SIG-M5 treated with dmso at 0.1 percent for 504 hours (cell line): Measurements from ENCODE around the gene NUBP2.
"Not testable (repeated sequence)": the region's sequence is repeated elsewhere in the genome, so short reads cannot be mapped to it uniquely, and the experiment has no call there.

Source experiments
- DNase-seq: peaks from one replicate; lab custom pipeline; 2025; ENCODE audit not compliant: unreplicated experiment; lab: John Stamatoyannopoulos, UW

The NUBP2 gene

DNA sequence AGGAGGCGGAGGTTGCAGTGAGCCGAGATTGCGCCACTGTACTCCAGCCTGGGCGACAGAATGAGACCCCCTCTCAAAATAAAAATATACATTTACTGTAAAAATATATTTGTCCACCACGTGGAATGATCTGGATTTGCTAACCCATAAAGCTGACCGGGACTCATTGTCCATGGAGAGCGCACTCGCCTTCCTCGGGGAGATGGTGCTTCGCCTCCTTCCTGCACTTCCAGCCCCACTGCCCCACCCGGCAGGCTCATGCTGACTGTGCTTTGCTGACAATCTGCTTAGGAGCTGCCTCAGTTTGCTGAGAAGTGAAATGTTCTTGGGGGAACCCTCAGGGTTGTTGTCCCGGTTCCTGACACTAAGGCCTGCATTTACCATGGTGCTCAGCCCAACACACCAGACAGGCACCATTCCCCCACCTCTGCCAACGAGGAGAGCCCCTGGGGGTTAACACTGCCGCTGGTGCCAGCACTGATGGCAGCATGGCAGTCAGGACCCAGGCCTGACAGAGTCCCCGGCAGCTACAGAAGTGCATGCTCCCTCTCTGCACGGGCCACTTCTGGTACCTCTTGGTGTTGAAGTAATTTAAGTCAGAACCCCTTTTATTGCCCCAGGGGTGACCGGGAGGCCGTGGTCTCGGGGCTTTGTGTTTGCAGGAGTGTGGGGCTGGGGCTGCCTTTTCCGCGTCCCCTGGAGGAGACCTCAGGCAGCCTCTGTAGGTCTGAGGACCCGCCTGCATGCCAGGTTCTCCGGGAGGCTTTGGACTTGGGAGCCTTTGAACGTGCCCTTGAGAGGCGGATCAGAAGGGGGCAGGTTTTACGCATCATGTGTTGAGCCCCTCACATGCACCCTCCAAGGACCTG is 2.5 kb downstream of the NUBP2 start:
- no peak for DNase-seq

DNA sequence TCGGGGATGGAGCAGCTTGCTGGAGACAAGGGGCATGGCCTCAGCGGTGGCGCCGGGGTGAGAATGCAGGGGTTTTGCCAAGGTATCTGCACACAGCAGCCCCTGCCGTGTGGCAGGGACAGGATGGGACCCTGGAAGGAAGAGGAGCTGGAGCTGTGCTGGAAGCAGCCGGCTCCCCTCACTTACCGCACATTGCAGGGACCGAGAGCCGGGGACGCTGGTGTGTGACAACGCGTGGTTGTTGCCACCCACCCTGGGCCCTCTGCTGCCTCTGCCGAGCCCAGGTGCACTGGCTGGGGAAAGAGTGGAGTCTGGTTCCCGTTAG is 3.0 kb downstream of the NUBP2 start:
- no peak for DNase-seq

DNA sequence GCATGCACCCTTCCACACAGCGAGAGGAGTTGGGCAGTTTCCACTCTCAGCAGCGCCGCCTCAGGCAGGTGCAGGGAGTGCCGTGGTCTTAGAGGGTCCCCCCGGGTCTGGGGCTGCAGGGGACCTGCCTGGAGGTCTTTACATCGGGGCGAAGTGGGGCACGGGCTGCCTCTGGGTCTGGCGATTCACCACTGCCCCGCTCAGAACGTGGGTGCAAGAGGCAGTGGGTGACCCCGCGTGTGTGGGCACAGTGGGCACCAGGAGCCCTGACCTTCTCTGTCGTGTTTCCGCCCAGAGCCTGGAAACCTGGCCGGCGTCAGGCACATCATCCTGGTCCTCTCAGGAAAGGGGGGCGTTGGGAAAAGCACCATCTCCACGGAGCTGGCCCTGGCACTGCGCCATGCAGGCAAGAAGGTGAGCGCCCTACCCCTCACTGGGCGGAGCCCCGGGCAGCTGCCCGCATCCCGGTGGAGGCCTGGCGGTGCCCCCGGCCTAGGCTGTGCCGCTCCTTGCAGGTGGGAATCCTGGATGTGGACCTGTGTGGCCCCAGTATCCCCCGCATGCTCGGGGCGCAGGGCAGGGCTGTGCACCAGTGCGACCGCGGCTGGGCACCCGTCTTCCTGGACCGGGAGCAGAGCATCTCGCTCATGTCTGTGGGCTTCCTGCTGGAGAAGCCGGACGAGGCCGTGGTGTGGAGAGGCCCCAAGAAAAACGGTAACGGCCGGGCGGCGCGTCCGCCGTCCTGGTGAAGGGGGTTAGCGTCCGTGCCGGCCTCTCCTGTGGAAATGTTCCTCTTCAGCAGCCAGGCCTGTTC is 3.7 kb downstream of the NUBP2 start:
- DNase-seq = no peak

DNA sequence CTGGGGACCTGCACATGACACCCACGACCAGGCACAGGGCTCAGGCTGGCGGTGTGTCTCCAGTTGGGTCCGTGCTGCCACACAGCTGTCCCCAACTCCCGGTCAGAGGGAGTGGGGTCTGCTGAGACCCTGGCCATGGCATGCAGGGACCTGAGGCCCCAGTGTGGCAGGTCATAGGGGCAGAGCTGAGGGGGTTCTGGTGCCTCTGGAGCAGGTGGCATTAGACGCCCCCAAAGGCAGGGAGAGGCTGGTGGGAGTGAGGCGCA is 4.2 kb downstream of the NUBP2 start:
- DNase-seq = no peak

DNA sequence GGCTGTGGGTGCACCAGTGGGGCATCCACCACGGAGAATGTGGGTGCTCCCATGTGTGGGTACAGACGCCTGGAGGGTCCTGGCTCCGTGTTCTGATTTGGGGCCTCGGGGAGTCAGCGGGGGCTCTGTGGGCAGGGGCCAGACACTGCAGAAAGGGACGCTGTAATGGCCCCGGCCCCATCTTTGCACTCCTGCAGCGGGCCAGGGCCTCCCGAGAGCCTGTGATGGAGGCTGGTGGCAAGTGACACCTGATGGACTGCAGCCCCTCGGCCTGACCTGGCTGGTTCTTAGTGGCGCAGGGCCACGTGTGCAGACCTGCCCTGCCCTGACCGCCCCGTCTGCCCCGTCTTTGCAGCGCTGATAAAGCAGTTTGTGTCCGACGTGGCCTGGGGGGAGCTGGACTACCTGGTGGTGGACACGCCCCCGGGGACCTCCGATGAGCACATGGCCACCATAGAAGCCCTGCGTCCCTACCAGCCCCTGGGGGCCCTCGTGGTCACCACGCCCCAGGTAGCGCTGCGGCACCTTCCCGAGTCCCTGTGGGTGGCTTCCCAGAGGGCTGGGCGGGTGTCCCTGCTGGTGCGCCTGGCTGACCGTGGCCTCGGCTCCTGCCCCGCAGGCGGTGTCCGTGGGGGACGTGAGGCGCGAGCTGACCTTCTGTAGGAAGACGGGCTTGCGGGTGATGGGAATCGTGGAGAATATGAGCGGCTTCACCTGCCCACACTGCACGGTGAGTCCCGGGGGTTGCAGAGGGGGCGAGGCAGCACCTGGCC is 4.7 kb downstream of the NUBP2 start:
- DNase-seq = no peak

DNA sequence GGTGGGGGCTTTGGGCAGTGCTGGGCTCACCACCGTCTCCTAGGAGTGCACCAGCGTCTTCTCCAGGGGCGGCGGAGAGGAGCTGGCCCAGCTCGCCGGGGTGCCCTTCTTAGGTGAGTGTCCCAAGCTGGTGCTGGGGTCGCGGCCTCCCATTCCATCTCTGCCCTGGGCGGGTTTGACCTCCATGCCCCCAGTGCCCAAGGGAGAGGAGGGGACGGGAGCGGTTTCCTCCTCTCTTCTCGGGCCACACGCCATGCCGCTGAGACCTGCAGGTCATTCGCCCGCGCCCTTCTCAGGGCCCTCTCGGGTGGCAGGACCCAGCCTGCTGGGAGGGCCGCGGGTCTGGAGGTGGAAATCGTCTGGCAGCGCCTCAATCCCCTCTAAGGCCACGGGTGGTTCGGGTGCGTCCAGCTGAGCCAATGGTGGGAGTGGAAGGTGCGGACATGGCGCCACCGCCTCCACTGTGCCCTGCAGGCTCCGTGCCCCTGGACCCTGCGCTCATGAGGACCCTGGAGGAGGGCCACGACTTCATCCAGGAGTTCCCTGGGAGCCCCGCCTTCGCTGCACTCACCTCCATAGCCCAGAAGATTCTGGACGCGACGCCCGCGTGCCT is 5.4 kb downstream of the NUBP2 start:
- no peak for DNase-seq

DNA sequence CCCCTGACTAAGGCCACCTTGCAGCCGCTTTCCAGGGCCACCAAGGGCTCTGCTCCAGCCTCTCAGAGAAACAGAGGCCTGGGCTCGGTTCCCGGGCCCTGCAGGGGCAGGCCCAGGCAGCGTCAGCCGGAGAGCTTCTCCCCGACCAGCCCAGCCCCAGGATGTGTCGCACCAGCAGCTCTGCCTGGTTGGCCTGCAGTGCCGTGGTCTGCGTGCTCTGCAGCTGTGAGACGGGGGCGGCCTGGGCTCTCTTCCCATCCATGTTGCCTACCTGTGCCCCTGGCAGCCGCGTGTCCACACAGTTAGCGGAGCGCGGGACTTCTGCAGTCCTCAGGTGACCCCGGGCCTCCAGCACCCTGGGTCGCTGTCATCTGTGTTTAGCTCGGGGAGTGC is 5.9 kb downstream of the NUBP2 start:
- DNase-seq = no peak

DNA sequence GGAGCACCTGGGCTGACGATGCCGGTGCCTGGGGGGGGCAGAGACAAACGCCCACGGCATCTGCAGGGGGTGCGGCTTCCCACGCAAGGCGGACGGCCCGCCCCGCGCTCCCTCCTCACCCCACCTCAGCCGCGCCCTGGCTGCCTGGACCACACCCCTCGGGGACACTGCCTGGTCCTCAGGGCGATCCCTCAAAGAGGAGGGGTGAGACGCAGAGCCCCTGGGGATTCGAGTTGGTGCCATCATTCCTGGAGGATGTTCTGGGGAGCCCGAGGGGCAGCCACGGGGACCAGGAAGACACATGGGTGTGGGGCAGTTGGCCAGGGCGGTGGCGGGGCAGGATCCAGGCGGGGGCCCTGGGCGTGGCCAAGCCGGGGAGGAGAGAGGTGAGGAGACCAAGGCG is 6.9 kb downstream of the NUBP2 start:
- no peak for DNase-seq

DNA sequence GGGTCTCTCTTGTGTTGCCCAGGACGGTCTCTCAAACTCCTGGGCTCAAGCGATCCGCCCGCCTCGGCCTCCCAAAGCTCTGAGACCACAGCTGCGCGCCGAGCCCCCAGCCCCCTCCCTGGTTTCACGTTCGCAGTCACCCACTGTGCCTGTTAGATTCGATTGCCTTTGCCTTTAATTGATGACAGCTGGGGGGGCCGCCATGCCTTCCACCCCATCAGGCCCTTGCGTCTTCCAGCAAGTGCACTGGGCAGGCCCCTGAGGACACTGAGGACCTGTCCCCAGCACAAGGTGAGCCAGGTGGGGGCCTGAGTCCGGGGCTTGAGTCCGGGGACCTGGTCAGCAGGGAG is 7.5 kb downstream of the NUBP2 start:
- no peak for DNase-seq

DNA sequence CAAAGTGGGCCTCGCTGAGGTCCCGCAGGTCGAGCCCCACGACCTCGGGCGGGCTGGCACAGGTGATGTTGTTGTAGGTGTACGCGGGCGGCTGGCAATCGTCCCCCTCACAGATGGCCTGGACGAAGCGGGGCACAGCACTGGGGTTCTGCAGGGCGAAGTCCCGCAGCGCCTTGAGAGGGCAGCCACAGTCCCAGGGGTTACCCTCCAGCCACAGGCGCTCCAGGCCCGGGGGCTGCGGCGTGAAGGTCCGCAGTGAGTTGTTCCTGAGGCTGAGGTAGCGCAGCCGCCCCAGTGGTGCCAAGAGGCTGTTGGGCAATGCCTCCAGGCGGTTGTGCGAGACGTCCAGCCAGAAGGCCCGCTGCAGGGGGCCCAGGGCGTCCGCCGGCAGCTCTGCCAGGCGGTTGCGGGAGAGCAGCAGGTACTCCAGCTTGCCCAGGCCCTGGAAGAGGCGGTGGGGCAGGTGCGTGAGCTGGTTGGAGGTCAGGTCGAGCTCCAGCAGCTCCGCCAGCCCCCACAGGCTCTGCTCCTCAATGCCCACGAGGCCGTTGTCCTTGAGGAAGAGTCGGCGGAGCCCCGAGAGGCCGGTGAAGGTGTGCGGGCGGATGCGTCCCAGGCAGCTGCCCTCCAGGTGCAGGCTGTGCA is 8.0 kb downstream of the NUBP2 start:
- DNase-seq = no peak

DNA sequence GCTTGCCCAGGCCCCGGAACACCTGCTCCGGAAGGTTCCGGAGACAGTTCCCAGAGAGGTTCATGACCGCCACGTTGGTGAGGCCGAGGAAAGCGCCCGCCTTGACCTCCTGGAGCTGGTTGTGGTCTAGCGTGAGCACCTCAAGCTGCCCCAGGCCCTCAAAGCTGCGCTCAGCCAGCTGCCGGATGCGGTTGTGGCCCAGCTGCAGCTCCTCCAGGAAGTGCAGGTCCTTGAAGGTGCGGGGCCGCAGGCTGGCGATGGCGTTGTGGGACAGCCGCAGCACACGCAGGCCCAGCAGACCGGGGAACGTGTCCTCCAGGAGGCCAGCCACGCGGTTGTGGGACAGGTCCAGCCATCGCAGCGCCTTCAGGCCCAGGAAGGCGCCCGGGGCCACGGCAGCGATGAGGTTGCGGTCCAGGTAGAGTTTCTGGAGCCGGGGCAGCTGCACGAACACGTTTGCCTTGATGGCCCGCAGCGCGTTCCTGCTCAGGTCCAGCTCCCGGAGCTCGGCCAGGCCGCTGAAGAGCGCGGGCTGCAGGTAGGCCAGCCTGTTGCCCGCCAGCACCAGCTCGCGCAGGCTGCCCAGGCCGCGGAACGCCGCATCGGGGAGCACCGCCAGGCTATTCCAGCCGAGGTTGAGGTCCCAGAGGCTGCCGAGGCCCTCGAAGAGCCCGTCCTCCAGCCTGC is 8.6 kb downstream of the NUBP2 start:
- no peak for DNase-seq

DNA sequence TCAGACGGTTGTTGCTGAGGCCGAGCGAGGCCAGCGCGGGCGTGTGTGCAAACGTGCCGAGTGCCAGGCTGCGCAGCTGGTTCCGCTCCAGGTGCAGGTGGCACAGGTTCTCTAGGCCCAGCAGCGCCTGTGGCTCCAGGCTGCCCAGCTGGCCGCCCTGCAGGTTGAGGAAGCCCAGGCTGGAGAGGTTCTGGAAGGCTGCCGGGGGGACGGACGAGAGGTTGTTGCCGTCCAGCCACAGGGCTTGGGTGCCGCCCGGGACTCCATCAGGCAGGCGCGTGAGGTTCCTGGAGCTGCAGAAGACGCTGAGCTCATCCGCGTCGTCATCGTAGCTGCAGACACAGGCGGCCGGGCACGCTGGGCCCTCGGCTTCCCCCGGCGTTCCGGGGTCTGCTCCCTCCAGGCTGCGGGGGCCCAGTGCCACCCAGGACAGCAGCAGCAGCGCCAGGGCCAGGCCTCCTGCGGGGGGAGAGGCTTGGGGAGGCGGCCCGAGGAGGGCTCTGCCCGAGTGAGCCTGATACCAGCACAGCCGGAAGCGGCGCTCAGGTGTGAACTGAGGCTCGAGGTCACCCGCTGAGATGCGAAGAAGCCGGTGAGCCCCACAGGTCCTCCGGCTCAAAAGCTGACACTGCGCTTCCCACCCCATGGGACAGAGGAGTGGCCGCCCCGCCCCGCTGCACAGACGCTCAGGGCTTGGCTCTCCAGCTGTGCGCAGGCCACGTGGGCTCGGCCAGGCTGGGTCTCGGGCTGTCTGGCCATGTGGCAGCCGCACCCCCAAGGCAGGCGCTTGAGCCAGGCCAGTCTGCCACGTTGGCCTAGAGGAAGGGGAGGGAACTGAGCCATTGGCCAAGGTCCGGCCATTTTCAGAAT is 9.4 kb downstream of the NUBP2 start:
- no peak for DNase-seq

DNA sequence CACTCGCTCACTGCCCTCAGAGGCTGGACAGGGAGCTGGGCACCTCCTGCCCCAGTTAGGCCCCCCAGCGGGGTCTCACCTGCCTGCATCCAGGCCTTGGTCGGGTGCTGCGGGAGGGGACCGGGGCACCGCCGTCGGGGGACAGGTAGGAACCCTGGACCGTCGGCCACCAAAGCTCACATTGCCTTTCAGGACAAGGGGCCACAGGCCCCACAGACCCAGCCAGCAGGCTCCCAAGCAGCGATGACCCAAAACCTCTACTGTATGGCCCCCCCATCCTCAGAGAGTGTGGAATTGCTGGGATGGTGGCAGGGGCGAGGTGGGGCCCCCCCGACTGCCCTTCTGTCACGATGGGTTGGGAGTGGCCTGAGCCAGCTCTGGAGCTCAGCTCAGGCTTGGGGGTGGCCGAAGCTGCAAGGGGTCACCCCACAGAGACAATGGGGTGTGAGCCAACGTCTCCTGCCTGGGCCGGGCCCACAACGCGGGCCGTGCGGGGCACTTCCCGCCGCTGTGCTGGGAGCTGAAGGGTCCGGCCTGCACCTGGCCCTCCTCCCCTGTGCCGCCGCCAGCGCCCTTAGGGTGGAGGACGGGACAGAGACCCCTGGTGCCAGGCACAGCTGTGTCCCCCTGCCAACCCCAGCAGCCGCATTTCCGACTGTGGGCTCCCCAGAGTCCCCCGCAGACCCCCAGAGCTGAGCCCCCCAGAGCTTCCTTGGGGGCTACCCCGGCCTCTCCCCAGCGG is 10.2 kb downstream of the NUBP2 start:
- no peak for DNase-seq

DNA sequence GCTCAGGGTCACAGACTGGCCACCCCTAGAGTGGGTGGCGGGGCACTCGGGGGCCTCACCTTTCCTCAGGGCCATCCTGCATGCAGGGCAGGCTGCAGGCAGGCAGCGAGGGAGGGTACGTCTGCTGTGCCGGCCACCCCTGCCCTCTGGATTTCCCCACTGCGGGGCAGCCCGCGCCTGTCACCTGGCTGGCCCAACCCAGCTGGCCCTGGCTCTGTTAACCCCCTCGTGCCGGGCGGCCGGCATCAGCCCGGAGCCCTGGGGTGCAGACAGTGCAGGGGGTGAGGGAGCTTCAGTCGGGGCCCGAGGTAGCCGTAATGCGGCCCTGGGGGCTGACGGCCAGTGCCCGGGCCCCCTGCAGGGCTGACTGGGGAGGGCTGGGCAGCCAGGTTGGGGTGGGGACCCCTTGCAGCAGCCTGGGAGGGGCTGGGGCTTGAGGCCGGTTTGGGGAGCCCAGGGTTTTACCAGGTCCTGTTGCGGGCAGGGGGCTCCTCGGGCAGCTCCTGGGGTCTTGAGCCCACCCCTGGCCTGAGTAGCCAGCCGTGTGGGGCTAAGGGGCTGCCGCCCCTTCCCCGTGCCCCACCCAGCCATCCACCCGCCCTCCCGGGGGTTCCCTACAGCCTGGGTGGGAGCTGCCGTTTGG is 10.9 kb downstream of the NUBP2 start, which contains the start of gene IGFALS:
TSS of gene IGFALS (minus strand) at position 128 of the 643 bp plus-strand sequence. CDS start at position 75, 53 bp downstream.
- DNase-seq = no peak

DNA sequence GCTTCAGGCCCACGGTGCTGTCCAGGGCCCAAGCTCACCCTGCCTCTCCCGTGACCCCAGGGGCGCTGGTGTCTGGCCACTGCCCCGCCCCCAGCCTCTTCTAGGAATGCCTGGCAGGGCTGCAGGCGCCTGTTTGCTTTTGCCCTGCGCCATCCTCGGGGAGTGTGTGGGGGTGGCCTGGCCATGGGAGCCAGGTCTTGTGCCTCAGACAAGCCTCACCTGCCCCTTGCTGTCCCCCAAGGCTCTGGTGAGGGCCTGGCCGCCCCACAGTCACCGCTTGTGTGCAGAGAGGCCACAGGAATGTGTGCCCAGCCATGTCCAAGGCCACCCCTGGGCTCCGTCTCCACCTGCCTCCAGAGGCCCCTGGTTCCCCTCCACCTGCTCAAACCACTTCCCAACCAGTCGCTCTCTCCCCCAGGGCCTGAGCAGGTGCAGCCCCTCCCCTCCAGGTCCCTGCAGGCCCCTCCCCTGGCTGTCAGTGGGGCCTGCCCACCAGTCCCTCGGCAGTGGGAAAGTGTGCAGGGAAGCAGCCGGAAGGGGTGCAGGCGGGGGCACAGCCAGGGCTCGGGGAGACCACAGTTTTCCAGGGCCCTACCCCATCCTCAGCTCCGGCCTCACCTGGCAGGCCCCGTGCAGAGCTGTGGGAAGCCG is 11.6 kb downstream of the NUBP2 start:
- DNase-seq = no peak

DNA sequence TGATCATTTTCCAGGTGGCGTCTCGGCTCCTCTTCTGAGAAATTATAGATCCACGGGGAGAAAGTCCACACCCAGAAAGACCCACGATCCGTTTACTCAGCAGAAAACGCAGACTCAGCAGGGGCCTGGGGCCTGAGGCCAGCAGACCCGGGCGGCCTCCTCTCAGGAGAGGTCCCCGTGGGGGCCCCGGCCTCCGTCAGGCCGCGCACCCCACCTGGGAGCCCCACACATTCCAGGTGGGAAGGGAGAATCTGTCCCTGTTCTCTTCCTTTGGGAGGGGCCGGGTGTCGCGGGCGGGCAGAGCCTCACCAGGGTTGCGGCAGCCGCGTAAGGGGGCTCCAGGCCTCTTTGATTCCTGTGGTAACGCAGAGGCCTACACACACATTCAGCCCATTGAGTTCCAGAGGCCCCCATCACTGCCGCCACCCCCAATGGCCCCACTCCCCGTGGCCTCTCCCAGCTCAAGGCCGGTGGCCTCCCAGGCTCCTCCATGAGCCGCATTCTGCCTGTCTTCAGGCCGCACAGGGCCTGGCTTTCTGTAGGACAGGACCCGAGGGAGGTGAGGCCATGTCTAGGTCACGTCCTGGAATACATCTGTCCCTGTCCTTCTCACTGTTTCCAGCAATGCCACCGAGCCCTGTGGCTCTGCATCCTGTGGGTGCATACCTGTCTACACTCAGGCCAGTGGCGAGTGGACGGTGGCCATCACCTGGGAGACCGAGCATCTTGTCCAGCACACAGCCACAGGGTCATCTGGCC is 12.3 kb downstream of the NUBP2 start:
- no peak for DNase-seq

DNA sequence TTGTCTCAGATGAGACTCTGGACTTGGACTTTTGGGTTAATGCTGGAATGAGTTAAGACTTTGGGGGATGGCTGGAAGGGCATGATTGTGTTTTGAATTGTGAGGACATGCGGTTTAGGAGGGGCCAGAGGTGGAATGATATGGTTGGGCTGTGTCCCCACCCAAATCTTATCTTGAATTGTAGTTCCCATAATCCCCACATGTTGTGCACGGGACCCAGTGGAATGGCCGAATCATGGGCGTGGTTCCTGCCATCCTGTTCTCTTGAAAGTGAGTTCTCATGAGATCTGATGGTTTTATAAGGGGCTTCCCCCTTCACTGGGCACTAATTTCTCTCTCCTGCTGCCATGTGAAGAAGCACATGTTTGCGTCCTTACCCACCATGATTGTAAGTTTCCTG is 16.5 kb downstream of the NUBP2 start:
- DNase-seq = not testable (repeated sequence)
